HAP-1 (cell line): Measurements from ENCODE around the gene VSIG10L.

Experiments
- DNase-seq, 2 experiments: peaks; one replicate each; pipeline ENCODE4 v3.0.0-alpha.2; 2016 to 2020; ENCODE audit warnings: low spot score in 2 of 2
- H3K27me3 ChIP-seq: fragments of 250-450 bp; sonication (Bioruptor Pico); 2 replicates; pipeline ENCODE4 v1.5.1; 2020; ENCODE audit warnings: low read depth, mild to moderate bottlenecking, moderate library complexity
- H3K36me3 ChIP-seq: fragments of 250-450 bp; sonication (Bioruptor Pico); replicated peaks from 2 replicates; pipeline ENCODE4 v1.5.1; 2020; ENCODE audit warnings: mild to moderate bottlenecking
- H3K4me1 ChIP-seq: fragments of 250-450 bp; sonication (Bioruptor Pico); 2 replicates; pipeline ENCODE4 v1.5.1; 2020; ENCODE audit warnings: mild to moderate bottlenecking
- H3K4me3 ChIP-seq: fragments of 250-450 bp; sonication (Bioruptor Pico); 2 replicates; pipeline ENCODE4 v1.5.1; 2020; ENCODE audit warnings: mild to moderate bottlenecking, moderate library complexity
- H3K9me3 ChIP-seq: fragments of 250-450 bp; sonication (Bioruptor Pico); 2 replicates; pipeline ENCODE4 v1.5.1; 2020; ENCODE audit warnings: mild to moderate bottlenecking, moderate library complexity
- in situ Hi-C: fragments of 300-500 bp; cut with MboI; formaldehyde crosslinking; loops from 3 replicates; pipeline ENCODE4 v1.14.3; 2020; ENCODE audit warnings: low sequenced_read_pairs, inconsistent platforms, mixed read lengths

The VSIG10L gene

GRCh38 chr19:51325161-51325976 lies 16.6 kb downstream of the VSIG10L start:
- in situ Hi-C loops, result no loop called here
- H3K36me3 ChIP-seq, result no peaks in the 10 kb centered on the region
- no peaks in the 10 kb centered on the region for H3K4me1 ChIP-seq
- H3K9me3 ChIP-seq, result no peaks in the 10 kb centered on the region
- H3K4me3 ChIP-seq, result no peak overlapping the region
- no peak for DNase-seq
- peaks cover 16% of the 10 kb centered on the region for H3K27me3 ChIP-seq

- H3K4me1 ChIP-seq, result no peaks in the 10 kb centered on the region
- no peak overlapping the region for H3K4me3 ChIP-seq
- no peak for DNase-seq
- H3K36me3 ChIP-seq, result no peaks in the 10 kb centered on the region
- no peaks in the 10 kb centered on the region for H3K9me3 ChIP-seq
- peaks cover 16% of the 10 kb centered on the region for H3K27me3 ChIP-seq
- in situ Hi-C loops, result no loop called here
Measured at GRCh38 chr19:51324167-51324481, 17.8 kb downstream of the VSIG10L start.

DNA sequence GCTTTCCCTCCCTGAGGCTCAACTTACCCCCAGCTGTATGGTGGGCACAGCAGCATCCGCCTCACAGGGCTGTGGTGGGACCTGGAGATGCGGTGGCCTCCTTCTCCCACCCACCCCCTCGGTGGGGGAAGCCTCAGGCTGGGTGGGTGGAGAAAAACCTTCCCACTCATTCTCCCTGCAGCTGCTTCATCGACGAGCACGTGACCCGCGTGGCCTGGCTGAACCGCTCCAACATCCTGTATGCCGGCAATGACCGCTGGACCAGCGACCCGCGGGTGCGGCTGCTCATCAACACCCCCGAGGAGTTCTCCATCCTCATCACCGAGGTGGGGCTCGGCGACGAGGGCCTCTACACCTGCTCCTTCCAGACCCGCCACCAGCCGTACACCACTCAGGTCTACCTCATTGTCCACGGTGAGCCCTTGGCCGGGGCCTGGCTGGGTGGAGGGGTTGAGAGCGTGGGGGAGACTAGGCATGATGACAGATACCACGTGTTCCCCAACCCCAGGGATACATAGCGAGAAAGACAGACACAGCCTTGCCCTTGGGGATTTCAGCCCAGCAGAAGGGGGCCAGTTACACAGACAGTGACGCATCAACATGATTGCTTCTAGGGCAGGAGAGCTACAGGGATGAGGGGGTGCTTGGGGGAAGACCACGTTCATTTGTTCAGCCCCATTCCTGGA lies 18.3 kb downstream of the VSIG10L start:
- Histone ChIP-seq H3K27me3 (peaks cover 16% of the 10 kb centered on the region), H3K4me1 (no peaks in the 10 kb centered on the region), H3K4me3 (no peak overlapping the region), H3K36me3 (no peaks in the 10 kb centered on the region), H3K9me3 (no peaks in the 10 kb centered on the region)
- in situ Hi-C loops, result no loop called here
- DNase-seq, result no peak

DNA sequence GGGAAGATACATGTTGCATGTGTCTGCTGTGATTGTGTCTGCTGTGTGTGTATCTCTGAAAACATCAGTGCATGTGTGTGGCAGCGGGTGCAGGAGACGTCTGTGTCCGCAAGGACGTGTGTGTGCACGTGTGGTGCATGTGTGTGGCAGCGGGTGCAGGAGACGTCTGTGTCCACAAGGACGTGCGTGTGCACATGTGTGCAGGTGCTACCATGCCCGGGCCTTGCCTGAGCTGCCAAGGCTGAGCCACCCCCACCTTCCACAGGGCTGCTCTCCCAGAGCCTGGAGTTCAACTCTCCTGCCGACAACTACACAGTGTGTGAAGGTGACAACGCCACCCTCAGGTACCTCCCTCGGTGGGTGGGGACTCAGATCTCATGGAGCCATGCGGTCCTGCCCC lies 20.1 kb downstream of the VSIG10L start:
- Histone ChIP-seq H3K4me3 (no peak overlapping the region), H3K36me3 (no peaks in the 10 kb centered on the region), H3K4me1 (no peaks in the 10 kb centered on the region), H3K27me3 (peaks cover 16% of the 10 kb centered on the region), H3K9me3 (no peaks in the 10 kb centered on the region)
- no peak for DNase-seq
- in situ Hi-C loops, result no loop called here

- Histone ChIP-seq H3K9me3 (no peaks in the 10 kb centered on the region), H3K27me3 (peaks cover 9% of the 10 kb centered on the region), H3K4me1 (no peaks in the 10 kb centered on the region), H3K36me3 (no peaks in the 10 kb centered on the region), H3K4me3 (no peak overlapping the region)
- DNase-seq, result no peak
- in situ Hi-C loops, result no loop called here
Measured at GRCh38 chr19:51320280-51320657, 21.7 kb downstream of the VSIG10L start.

- Histone ChIP-seq H3K4me1 (no peaks in the 10 kb centered on the region), H3K4me3 (no peak overlapping the region), H3K9me3 (no peaks in the 10 kb centered on the region), H3K27me3 (peaks cover 9% of the 10 kb centered on the region), H3K36me3 (no peaks in the 10 kb centered on the region)
- in situ Hi-C loops, result no loop called here
- no peak for DNase-seq
Measured at GRCh38 chr19:51319649-51320279, 22.2 kb downstream of the VSIG10L start.

DNA sequence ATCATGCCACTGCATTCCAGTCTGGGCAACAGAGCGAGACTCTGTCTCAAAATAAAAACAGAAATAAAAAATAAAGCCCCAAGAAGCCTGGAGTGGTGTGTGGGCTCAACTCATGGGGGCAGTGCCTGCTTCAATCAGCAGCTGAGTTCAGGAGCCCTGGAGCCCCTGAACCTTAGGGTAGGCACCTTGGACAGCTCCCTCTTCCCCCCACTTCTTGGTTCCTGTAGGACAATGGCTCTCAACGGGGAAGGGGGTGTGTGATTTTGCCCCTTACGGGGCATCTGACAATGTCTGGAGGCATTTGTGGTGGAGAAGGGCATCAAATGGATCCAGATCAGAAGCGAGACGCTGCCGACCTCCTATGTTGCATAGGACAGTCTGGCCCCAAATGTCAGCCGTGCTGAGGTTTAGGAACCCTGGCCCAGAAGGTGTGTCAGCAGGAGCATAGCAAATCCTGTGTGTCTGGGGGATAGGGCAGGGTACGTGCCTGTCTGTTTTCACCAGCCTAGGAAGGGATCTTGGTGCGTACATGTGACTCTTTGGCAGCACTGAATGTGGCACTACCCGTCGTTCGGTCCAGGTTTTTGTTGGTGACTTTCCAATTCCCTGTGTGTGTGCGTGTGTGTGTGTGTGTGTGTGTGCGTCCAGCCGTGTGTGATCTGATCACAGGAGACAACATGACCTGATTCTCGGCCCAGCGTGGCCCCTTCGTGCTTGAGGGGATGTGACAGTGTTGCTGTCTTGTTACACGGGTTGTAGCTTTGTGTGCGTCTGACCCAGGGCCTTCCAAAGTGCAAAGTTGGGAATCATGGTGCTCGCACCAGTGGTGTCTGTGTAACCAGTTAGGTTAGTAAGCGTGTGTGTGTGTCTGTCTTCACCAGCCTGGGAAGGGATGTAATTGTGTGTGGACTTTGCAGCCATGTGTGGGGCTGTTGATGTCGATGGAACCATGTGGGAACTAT lies 23.0 kb downstream of the VSIG10L start:
- peaks cover 6% of the 10 kb centered on the region for H3K27me3 ChIP-seq
- no peaks in the 10 kb centered on the region for H3K9me3 ChIP-seq
- no peaks in the 10 kb centered on the region for H3K4me1 ChIP-seq
- H3K36me3 ChIP-seq, result no peaks in the 10 kb centered on the region
- no peak for DNase-seq
- H3K4me3 ChIP-seq, result no peak overlapping the region
- in situ Hi-C loops, result no loop called here

- in situ Hi-C loops, result no loop called here
- no peaks in the 10 kb centered on the region for H3K27me3 ChIP-seq
- no peak for DNase-seq
- no peaks in the 10 kb centered on the region for H3K36me3 ChIP-seq
- H3K9me3 ChIP-seq, result no peaks in the 10 kb centered on the region
- no peaks in the 10 kb centered on the region for H3K4me1 ChIP-seq
- H3K4me3 ChIP-seq, result no peak overlapping the region
Measured at GRCh38 chr19:51317968-51318367, 24.0 kb downstream of the VSIG10L start.

DNA sequence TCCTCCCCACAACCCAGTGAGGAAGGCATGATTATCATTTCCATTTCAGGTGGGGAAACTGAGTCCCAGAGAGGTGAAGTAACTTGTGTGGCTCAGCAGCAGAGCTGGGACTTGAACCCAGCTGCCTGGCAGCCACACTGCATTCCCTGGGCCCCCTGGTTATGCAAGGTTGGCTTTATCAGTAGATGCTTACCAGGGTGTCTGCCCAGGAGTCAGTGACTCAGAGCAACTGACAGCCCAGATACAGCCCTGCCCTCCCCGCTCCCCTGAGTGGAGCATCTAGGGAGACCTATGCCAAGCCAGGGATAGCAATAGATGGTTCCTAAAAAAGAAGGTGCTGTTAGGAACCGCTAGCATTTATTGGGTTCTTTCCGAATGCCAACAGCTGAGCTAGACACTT lies 24.6 kb downstream of the VSIG10L start:
- in situ Hi-C loops, result no loop called here
- DNase-seq, result no peak

GRCh38 chr19:51316688-51317087 lies 25.3 kb downstream of the VSIG10L start:
- no peaks in the 10 kb centered on the region for H3K36me3 ChIP-seq
- H3K4me1 ChIP-seq, result no peaks in the 10 kb centered on the region
- no peaks in the 10 kb centered on the region for H3K9me3 ChIP-seq
- DNase-seq, result no peak
- H3K27me3 ChIP-seq, result no peaks in the 10 kb centered on the region
- in situ Hi-C loops, result no loop called here
- H3K4me3 ChIP-seq, result no peak overlapping the region

More for the DNA sequence above, 24.6 kb downstream of the VSIG10L start:
- H3K4me3 ChIP-seq, result no peak overlapping the region
- H3K36me3 ChIP-seq, result no peaks in the 10 kb centered on the region
- H3K4me1 ChIP-seq, result no peaks in the 10 kb centered on the region
- no peaks in the 10 kb centered on the region for H3K9me3 ChIP-seq
- H3K27me3 ChIP-seq, result no peaks in the 10 kb centered on the region

- in situ Hi-C loops, result no loop called here
- H3K4me3 ChIP-seq, result no peak within 1 kb of the TSS
- H3K27me3 ChIP-seq, result no peaks in the 10 kb centered on the region
Measured at GRCh38 chr19:51311351-51312257, 30.3 kb downstream of the VSIG10L start, which contains the start of gene IGLON5. IGLON5 (plus strand) TSS chr19:51311644; CDS start chr19:51311848, 204 bp downstream.

GRCh38 chr19:51305479-51305878 lies 36.5 kb downstream of the VSIG10L start:
- no peaks in the 10 kb centered on the region for H3K4me1 ChIP-seq
- no peaks in the 10 kb centered on the region for H3K27me3 ChIP-seq
- no peaks in the 10 kb centered on the region for H3K36me3 ChIP-seq
- DNase-seq, result no peak
- in situ Hi-C loops, result no loop called here
- H3K9me3 ChIP-seq, result no peaks in the 10 kb centered on the region
- H3K4me3 ChIP-seq, result no peak overlapping the region

More at GRCh38 chr19:51311351-51312257, 30.3 kb downstream of the VSIG10L start, which contains the start of gene IGLON5:
- DNase-seq, result peak in 1 of 2 experiments; percentile 21
- Histone ChIP-seq H3K36me3 (no peaks in the 10 kb centered on the region), H3K4me1 (no peaks in the 10 kb centered on the region), H3K9me3 (no peaks in the 10 kb centered on the region)
